Measurements from ENCODE around the gene PSMF1. TPM values are rescaled to one million over a fixed set of nuclear protein-coding genes. Genes with fewer than 3 reads are reported as not detected.
A peak's percentile ranks its signal among the peaks of the same experiment; 100 is the strongest.

The PSMF1 gene
- total RNA-seq, 2 donors from 2014 or later = 145 to 161 TPM

DNA sequence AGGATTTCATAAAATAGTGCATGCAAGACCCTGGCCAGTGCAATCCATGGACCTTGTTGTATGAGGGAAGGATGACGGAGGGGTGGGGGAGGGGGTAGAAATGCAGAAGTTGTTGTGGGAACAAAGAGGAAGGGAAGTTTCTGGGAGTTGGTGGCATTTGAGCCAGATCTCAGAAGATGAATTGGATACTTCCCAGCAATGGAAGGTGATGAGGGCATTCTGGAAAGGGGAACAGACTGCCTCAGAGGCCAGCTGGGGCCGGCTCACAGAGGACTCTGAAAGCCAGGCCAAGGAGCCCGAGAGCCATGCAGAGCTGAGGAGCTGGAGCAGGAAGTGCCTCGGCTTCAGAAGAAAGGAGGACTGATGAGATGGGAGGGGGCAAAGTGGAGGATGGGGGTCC is 63.7 kb downstream of the PSMF1 start:
- Mint-ChIP-seq H3K9me3 (no peaks in the 10 kb centered on the region), H3K27me3 (peaks cover 16 to 21% of the 10 kb centered on the region in 2 donors), H3K4me3 (no peak overlapping the region), H3K4me1 (ENCODE audit: low read depth in 2 of 2) (peaks cover 0 to 10% of the 10 kb centered on the region in 2 donors), H3K36me3 (no peaks in the 10 kb centered on the region), H3K27ac (no peak overlapping the region)
- ATAC-seq (no peak), DNase-seq (ENCODE audit: low spot score) (no peak)

GRCh38 chr20:1183153-1183552 is 64.8 kb downstream of the PSMF1 start:
- no peak for ATAC-seq
- Mint-ChIP-seq H3K4me3 (no peak overlapping the region), H3K9me3 (no peaks in the 10 kb centered on the region), H3K4me1 (ENCODE audit: low read depth in 2 of 2) (peaks cover 0 to 10% of the 10 kb centered on the region in 2 donors), H3K36me3 (no peaks in the 10 kb centered on the region), H3K27ac (no peak overlapping the region), H3K27me3 (peaks cover 16 to 21% of the 10 kb centered on the region in 2 donors)
- DNase-seq (ENCODE audit: low spot score) = no peak

- Mint-ChIP-seq H3K4me3 (peak overlapping the region; percentile 53), H3K9me3 (no peaks in the 10 kb centered on the region), H3K27ac (no peak overlapping the region)
Measured at GRCh38 chr20:1184260-1184637, 65.8 kb downstream of the PSMF1 start.

GRCh38 chr20:1184638-1185315 is 66.4 kb downstream of the PSMF1 start, which contains the start of gene TMEM74B:
TSS of gene TMEM74B (minus strand) at chr20:1184981. CDS start at chr20:1183801, 1,180 bp downstream.
- no peak for DNase-seq (ENCODE audit: low spot score)
- peak in 1 of 2 donors; percentile 15 for ATAC-seq
- H3K4me3 Mint-ChIP-seq = peak within 1 kb of the TSS; percentile 55
- H3K27me3 Mint-ChIP-seq = peaks cover 16 to 24% of the 10 kb centered on the region in 2 donors
- no peak within 1 kb of the TSS for H3K27ac Mint-ChIP-seq
- H3K36me3 Mint-ChIP-seq = no peaks in the 10 kb centered on the region
- no peaks in the 10 kb centered on the region for H3K9me3 Mint-ChIP-seq
- H3K4me1 Mint-ChIP-seq (ENCODE audit: low read depth in 2 of 2) = peaks cover 0 to 10% of the 10 kb centered on the region in 2 donors

More at GRCh38 chr20:1184260-1184637, 65.8 kb downstream of the PSMF1 start:
- peaks cover 0 to 10% of the 10 kb centered on the region in 2 donors for H3K4me1 Mint-ChIP-seq (ENCODE audit: low read depth in 2 of 2)
- ATAC-seq (no peak), DNase-seq (ENCODE audit: low spot score) (no peak)
- H3K27me3 Mint-ChIP-seq = peaks cover 16 to 21% of the 10 kb centered on the region in 2 donors
- no peaks in the 10 kb centered on the region for H3K36me3 Mint-ChIP-seq

DNA sequence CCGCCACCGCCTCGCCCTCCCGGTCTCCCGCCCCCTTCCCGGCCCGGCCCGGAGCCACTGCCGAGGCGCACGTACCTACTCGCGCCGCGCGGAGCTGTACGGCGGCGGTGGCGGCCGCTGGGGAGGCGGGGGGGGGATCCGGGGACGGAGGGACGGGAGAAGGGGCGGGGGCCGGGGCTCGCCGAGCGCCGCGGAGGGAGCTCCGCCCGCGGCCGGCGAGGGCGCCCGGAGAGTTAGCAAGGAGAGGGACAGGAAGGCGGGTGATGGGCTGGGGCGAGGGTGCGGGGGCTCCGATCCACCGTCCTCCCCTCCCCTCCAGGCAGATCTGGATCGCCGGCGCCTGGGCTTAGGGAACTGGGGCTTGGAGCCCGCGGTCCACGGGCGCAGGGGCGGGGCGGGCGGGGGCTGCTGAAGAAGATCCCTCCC is 66.9 kb downstream of the PSMF1 start:
- H3K4me3 Mint-ChIP-seq = no peak overlapping the region
- DNase-seq (ENCODE audit: low spot score) (no peak), ATAC-seq (peak in 1 of 2 donors; percentile 24)
- no peak overlapping the region for H3K27ac Mint-ChIP-seq
- no peaks in the 10 kb centered on the region for H3K9me3 Mint-ChIP-seq
- H3K4me1 Mint-ChIP-seq (ENCODE audit: low read depth in 2 of 2) = peaks cover 0 to 10% of the 10 kb centered on the region in 2 donors
- no peaks in the 10 kb centered on the region for H3K36me3 Mint-ChIP-seq
- peaks cover 16 to 25% of the 10 kb centered on the region in 2 donors for H3K27me3 Mint-ChIP-seq

DNA sequence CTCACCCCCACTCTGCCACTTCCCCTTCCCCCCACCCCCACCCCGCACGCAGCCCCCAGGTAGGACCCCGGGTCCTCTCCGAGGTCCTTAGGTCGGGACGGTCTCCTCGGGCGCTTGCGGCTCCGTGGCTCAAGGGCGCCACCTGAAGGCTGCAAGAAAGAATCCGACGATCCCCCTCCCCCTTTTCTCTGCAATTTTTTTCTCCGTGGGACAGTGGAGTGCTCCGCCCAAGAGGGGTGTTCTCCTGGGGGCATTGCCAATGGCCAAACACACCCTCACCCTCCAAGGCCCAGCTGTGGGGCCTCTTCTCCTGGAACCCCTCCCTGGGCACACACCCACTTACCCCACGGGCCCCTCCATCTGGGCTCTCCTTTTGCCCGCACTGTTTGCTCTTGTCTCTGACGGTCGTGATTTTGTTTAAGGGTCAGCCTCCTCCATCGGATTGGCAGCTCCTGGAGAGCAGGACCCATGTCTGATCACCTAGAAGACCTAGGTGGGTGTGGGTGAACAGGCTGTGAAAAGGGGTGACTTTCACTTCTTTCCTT is 67.5 kb downstream of the PSMF1 start:
- H3K36me3 Mint-ChIP-seq = no peaks in the 10 kb centered on the region
- no peak for DNase-seq (ENCODE audit: low spot score)
- H3K4me1 Mint-ChIP-seq (ENCODE audit: low read depth in 2 of 2) = peaks cover 0 to 10% of the 10 kb centered on the region in 2 donors
- H3K4me3 Mint-ChIP-seq = peak overlapping the region; percentile 55
- peak; percentile 28 to 54 for ATAC-seq
- H3K9me3 Mint-ChIP-seq = no peaks in the 10 kb centered on the region
- peaks cover 16 to 25% of the 10 kb centered on the region in 2 donors for H3K27me3 Mint-ChIP-seq
- no peak overlapping the region for H3K27ac Mint-ChIP-seq

DNA sequence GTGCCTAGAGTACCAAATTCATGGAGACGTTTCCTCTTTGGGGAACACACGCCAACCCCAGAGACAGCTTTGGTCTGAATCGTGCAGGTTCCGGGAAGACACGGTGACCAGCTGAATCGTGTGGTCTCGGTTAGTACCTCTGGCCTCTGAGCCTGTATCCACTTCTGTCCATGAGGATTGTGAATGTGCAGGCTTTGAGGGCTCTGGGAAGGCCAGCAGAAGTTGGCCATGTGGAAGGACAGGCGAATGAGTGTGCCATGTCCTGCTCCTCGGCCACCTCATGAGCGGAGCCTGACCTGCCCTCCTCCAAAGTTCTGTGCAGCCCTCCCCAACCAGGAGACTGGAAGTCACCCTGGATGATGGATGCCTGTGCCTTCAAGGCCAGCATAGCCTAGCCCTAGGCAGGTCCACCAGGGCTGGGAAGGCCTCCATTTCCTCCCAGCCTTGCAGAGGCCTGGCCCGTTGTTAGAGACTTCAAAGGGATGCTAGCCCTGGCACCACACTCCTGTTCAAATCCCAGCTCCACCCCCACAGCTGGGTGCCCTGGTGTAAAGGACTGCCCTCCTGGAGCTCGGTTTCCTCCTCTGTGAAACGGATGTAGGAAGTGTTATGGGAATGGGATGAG is 68.1 kb downstream of the PSMF1 start:
- Mint-ChIP-seq H3K4me1 (ENCODE audit: low read depth in 2 of 2) (peaks cover 0 to 10% of the 10 kb centered on the region in 2 donors), H3K36me3 (no peaks in the 10 kb centered on the region), H3K27me3 (peaks cover 16 to 25% of the 10 kb centered on the region in 2 donors), H3K4me3 (peak overlapping the region; percentile 55), H3K9me3 (no peaks in the 10 kb centered on the region), H3K27ac (no peak overlapping the region)
- ATAC-seq (no peak), DNase-seq (ENCODE audit: low spot score) (no peak)

DNA sequence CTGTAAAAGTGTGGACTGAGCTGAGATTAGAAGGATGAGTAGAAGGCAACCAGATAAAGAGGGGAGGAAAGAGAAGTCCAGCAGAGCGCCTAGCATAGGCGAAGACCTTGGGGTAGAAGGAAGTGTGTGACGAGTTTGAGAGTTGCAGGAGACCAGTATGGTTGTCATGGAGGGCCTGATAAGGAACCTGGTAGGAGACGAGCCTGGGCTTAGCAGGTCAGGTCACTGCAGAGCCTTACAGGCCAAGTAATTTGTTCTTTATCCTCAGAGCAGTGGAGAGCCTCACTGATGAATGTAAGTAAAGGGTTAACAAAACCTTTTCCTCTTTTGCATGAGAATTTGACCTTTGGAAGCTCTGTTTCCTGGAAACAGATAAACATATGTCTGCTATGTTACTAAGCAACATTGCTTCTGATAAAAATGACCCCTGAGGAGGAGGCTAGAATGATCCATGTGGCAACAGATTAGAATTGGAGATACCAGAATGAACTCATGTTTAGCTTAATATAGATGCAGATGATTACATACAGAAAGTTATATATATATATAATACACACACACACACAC is 69.3 kb downstream of the PSMF1 start:
- no peaks in the 10 kb centered on the region for H3K9me3 Mint-ChIP-seq
- no peak for DNase-seq (ENCODE audit: low spot score)
- ATAC-seq = no peak
- H3K36me3 Mint-ChIP-seq = no peaks in the 10 kb centered on the region
- H3K27ac Mint-ChIP-seq = no peak overlapping the region
- no peak overlapping the region for H3K4me3 Mint-ChIP-seq
- H3K27me3 Mint-ChIP-seq = peaks cover 16 to 25% of the 10 kb centered on the region in 2 donors
- H3K4me1 Mint-ChIP-seq (ENCODE audit: low read depth in 2 of 2) = peaks cover 0 to 10% of the 10 kb centered on the region in 2 donors

DNA sequence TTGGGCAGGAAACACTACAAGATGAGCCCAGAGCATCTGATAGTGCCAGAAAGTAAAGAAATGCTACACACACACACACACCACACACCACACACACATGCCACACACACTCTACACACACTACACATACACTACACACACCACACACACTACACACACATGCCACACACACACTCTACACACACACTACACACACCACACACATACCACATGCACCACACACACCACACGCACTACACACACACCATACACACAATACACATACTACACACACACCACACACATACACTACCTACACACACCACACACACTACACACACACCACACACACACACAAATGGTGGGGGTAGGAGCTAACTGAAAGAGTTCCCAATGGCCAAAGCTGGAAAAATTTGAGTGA is 69.9 kb downstream of the PSMF1 start:
- Mint-ChIP-seq H3K27ac (no peak overlapping the region), H3K9me3 (no peaks in the 10 kb centered on the region), H3K36me3 (no peaks in the 10 kb centered on the region), H3K27me3 (peaks cover 16 to 22% of the 10 kb centered on the region in 2 donors), H3K4me1 (ENCODE audit: low read depth in 2 of 2) (peaks cover 0 to 10% of the 10 kb centered on the region in 2 donors), H3K4me3 (no peak overlapping the region)
- ATAC-seq = no peak
- no peak for DNase-seq (ENCODE audit: low spot score)

DNA sequence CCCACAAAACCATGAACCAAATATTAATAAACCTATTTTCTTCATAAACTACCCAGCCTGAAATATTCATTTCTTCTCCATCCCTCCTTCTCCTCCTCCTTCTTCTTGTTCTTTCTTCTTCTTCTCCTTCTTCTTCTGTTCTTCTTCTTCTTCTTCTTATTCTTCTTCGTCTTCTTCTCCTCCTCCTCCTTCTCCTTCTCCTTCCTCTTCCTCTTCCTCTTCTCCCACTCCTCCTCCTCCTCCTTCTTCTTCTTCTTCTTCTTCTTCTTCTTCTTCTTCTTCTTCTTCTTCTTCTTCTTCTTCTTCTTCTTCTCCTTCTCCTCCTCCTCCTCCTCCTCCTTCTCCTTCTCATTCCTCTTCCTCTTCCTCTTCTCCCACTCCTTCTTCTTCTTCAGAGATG is 71.4 kb downstream of the PSMF1 start:
- Mint-ChIP-seq H3K36me3 (no peaks in the 10 kb centered on the region), H3K27me3 (peaks cover 7 to 9% of the 10 kb centered on the region in 2 donors), H3K27ac (no peak overlapping the region), H3K4me1 (ENCODE audit: low read depth in 2 of 2) (peaks cover 0 to 4% of the 10 kb centered on the region in 2 donors), H3K4me3 (no peak overlapping the region), H3K9me3 (no peaks in the 10 kb centered on the region)
- ATAC-seq (no peak), DNase-seq (ENCODE audit: low spot score) (no peak)

- Mint-ChIP-seq H3K9me3 (no peaks in the 10 kb centered on the region), H3K27me3 (peaks cover 5 to 8% of the 10 kb centered on the region in 2 donors), H3K36me3 (no peaks in the 10 kb centered on the region), H3K27ac (no peak overlapping the region), H3K4me3 (no peak overlapping the region), H3K4me1 (ENCODE audit: low read depth in 2 of 2) (peaks cover 0 to 3% of the 10 kb centered on the region in 2 donors)
- DNase-seq (ENCODE audit: low spot score) = no peak
- no peak for ATAC-seq
Measured at GRCh38 chr20:1190847-1191246, 72.4 kb downstream of the PSMF1 start.

DNA sequence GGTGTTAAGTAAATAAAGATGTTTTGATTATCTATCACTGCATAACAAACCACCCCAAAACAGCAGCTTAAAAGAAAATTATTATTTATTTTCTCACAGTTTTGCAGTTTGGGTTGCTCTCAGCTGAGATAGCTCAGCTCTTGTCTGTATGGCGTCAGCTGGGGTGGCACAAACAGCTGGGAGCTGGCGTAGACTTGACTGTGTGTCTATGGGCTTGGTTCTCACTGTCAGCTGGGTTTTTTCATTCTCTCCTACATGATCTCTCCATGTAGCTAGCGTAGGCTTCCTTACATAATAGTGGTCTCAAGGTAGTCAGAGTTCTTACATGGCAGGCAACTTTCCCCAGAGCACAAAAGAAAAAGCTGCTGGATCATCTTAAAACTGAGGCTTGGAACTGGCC is 72.9 kb downstream of the PSMF1 start:
- H3K9me3 Mint-ChIP-seq = no peaks in the 10 kb centered on the region
- H3K27ac Mint-ChIP-seq = no peak overlapping the region
- peaks cover under 1 to 4% of the 10 kb centered on the region in 2 donors for H3K27me3 Mint-ChIP-seq
- no peaks in the 10 kb centered on the region for H3K4me1 Mint-ChIP-seq (ENCODE audit: low read depth in 2 of 2)
- DNase-seq (ENCODE audit: low spot score) = no peak
- H3K4me3 Mint-ChIP-seq = no peak overlapping the region
- no peaks in the 10 kb centered on the region for H3K36me3 Mint-ChIP-seq
- no peak for ATAC-seq

GRCh38 chr20:1195226-1195625 is 76.8 kb downstream of the PSMF1 start:
- H3K27ac Mint-ChIP-seq = no peak overlapping the region
- no peak overlapping the region for H3K4me3 Mint-ChIP-seq
- H3K36me3 Mint-ChIP-seq = no peaks in the 10 kb centered on the region
- no peaks in the 10 kb centered on the region for H3K9me3 Mint-ChIP-seq
- DNase-seq (ENCODE audit: low spot score) (no peak), ATAC-seq (no peak)
- no peaks in the 10 kb centered on the region for H3K27me3 Mint-ChIP-seq
- H3K4me1 Mint-ChIP-seq (ENCODE audit: low read depth in 2 of 2) = no peaks in the 10 kb centered on the region

DNA sequence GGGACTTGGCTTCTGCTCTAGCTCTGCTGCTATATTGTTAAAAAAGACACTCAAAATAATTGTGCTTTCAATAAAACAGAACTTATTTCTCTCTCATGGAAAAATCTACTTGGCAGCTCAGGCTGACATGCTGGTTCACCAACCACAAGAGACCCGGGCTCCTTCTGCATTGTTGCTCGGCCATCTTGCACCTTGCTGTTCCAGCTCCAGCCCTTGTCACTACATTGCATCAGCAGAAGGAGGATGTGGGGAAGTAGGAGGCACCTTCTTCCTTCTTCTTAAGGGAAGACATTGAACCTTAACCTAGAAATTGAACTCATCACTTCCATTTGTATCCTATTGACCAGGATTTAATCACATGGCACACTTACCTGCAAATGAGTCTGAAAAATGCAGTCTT is 78.2 kb downstream of the PSMF1 start:
- no peaks in the 10 kb centered on the region for H3K27me3 Mint-ChIP-seq
- no peak for ATAC-seq

More for the DNA sequence above, 78.2 kb downstream of the PSMF1 start:
- no peaks in the 10 kb centered on the region for H3K4me1 Mint-ChIP-seq (ENCODE audit: low read depth in 2 of 2)
- no peaks in the 10 kb centered on the region for H3K36me3 Mint-ChIP-seq
- H3K4me3 Mint-ChIP-seq = no peak overlapping the region
- H3K9me3 Mint-ChIP-seq = no peaks in the 10 kb centered on the region
- no peak overlapping the region for H3K27ac Mint-ChIP-seq
- no peak for DNase-seq (ENCODE audit: low spot score)
